HG02852 (cell line): ENCODE measurements around the gene ZNF774.
A peak's percentile ranks its signal among the peaks of the same experiment; 100 is the strongest.
"Not testable (repeated sequence)": the region's sequence is repeated elsewhere in the genome, so short reads cannot be mapped to it uniquely, and the experiment has no call there.

ENCODE experiments used
- ATAC-seq: cut with Tn5 transposase; IDR thresholded peaks from one replicate; pipeline ENCODE4 v1.9.1; 2021; ENCODE audit warnings: mild to moderate bottlenecking, moderate library complexity; ENCODE audit not compliant: unreplicated experiment

The ZNF774 gene

GRCh38 chr15:90352107-90352893, at the start of gene ZNF774:
TSS of gene ZNF774 (plus strand) at chr15:90352284. CDS start at chr15:90354661, 2,377 bp downstream.
- ATAC-seq = peak; percentile 99

- not testable (repeated sequence) for ATAC-seq
These were observed 46.7 kb upstream of the ZNF774 start for GRCh38 chr15:90305355-90305754.

GRCh38 chr15:90305932-90306331, 46.2 kb upstream of the ZNF774 start:
- no peak for ATAC-seq

GRCh38 chr15:90306560-90306959, 45.5 kb upstream of the ZNF774 start:
- peak; percentile 82 for ATAC-seq

- no peak for ATAC-seq
These were observed 44.4 kb upstream of the ZNF774 start for GRCh38 chr15:90307661-90308060.

GRCh38 chr15:90309020-90309419, 43.1 kb upstream of the ZNF774 start:
- ATAC-seq = no peak

- no peak for ATAC-seq
These were observed 36.7 kb upstream of the ZNF774 start for GRCh38 chr15:90315278-90315982.

- no peak for ATAC-seq
These were observed 35.9 kb upstream of the ZNF774 start for GRCh38 chr15:90316139-90316538.

GRCh38 chr15:90318591-90318990, 33.5 kb upstream of the ZNF774 start:
- ATAC-seq = no peak

GRCh38 chr15:90320062-90320884, 31.8 kb upstream of the ZNF774 start:
- ATAC-seq = no peak

- ATAC-seq = no peak
These were observed 31.2 kb upstream of the ZNF774 start for GRCh38 chr15:90320885-90321278.

- no peak for ATAC-seq
These were observed 29.5 kb upstream of the ZNF774 start for GRCh38 chr15:90322538-90322937.

- ATAC-seq = no peak
These were observed 26.4 kb upstream of the ZNF774 start for GRCh38 chr15:90325726-90326125.

- no peak for ATAC-seq
These were observed 25.6 kb upstream of the ZNF774 start for GRCh38 chr15:90326441-90326840.

GRCh38 chr15:90327311-90327710, 24.8 kb upstream of the ZNF774 start:
- no peak for ATAC-seq

- ATAC-seq = no peak
These were observed 17.8 kb upstream of the ZNF774 start for GRCh38 chr15:90334304-90334731.

- no peak for ATAC-seq
These were observed 15.4 kb upstream of the ZNF774 start for GRCh38 chr15:90336705-90337141.

GRCh38 chr15:90337256-90337655, 14.8 kb upstream of the ZNF774 start:
- ATAC-seq = no peak

- ATAC-seq = no peak
These were observed 13.6 kb upstream of the ZNF774 start for GRCh38 chr15:90338532-90338931.

GRCh38 chr15:90340345-90340744, 11.7 kb upstream of the ZNF774 start:
- no peak for ATAC-seq

- ATAC-seq = no peak
These were observed 8.7 kb upstream of the ZNF774 start for GRCh38 chr15:90343302-90343790.
